Measurements from ENCODE around the gene NKAIN2. TPM values are rescaled to one million over a fixed set of nuclear protein-coding genes. Genes with fewer than 3 reads are reported as not detected.
A peak's percentile ranks its signal among the peaks of the same experiment; 100 is the strongest.

The NKAIN2 gene
- not detected in 2 replicates for total RNA-seq (2011; cell fraction: chromatin; rRNA removed; ENCODE audit: low replicate concordance)
- total RNA-seq (2011; cell fraction: nucleolus; rRNA removed): not detected in 2 replicates
- not detected in 2 replicates for total RNA-seq (2011; cell fraction: nucleoplasm; rRNA removed)
- total RNA-seq (2014; rRNA removed) (not detected in 2 replicates), total RNA-seq (2014; rRNA removed; fragmentation: Illumina TruSeq; extraction: Trizol) (not detected in 2 replicates), total RNA-seq (2015; rRNA removed; fragmentation: Illumina TruSeq; extraction: Trizol) (not detected in 2 replicates), total RNA-seq (2021) (not detected in 2 replicates), polyA plus RNA-seq (2011; rRNA removed) (not detected in 2 replicates), polyA plus RNA-seq (2014; fragmentation: Illumina TruSeq; extraction: Trizol) (not detected in 2 replicates), polyA plus RNA-seq (2014; fragmentation: Nextera tagmentation; extraction: Ambion mirVana) (not detected), polyA plus RNA-seq (2014; rRNA removed) (not detected in 2 replicates), polyA minus RNA-seq (2011; rRNA and poly(A)+ RNA removed) (not detected in 2 replicates), Bru-seq, nascent RNA (percentile 1 among the genes with signal in this experiment), BruChase-seq, experiment 1, labeled RNA remaining after a 2-hour chase (percentile 2 among the genes with signal in this experiment), BruChase-seq, experiment 2, labeled RNA remaining after a 6-hour chase (percentile 1 among the genes with signal in this experiment)
- polyA plus RNA-seq (2011; cell fraction: cytosol; rRNA removed): not detected in 2 replicates
- not detected in 2 replicates for polyA plus RNA-seq (2011; cell fraction: nucleus; rRNA removed)
- 0.03 TPM in 1 of 2 replicates, not detected in the other for polyA plus RNA-seq (2012)
- polyA minus RNA-seq (2011; cell fraction: cytosol; rRNA and poly(A)+ RNA removed): not detected in 2 replicates
- not detected in 2 replicates for polyA minus RNA-seq (2011; cell fraction: nucleus; rRNA and poly(A)+ RNA removed)
- long read RNA-seq, experiment 1, partial matches to known transcripts: 0 of 1 reads
- long read RNA-seq, experiment 1, other reads (novel, unspliced or antisense): 1 of 1 reads
- long read RNA-seq, experiment 2: 0 reads
- long read RNA-seq, experiment 3: 0 reads

- intact Hi-C loops (cut with micrococcal nuclease): loop anchor here (5.0 to 10.0 kb wide), 2 partner anchors 411 to 1051 kb away; no protein-coding TSS in a partner anchor
- Histone ChIP-seq H3K9me1 (ENCODE audit: control insufficient read depth, insufficient read depth, low read length) (no peaks in the 10 kb centered on the region), H3K4me2 (ENCODE audit: insufficient read depth, low read length) (no peak within 1 kb of the TSS), H3K36me3 (ENCODE audit: control insufficient read depth, insufficient read depth, low read length) (no peaks in the 10 kb centered on the region), H3K27me3 (ENCODE audit: control insufficient read depth in 2 of 2, insufficient read depth in 2 of 2, low read length in 2 of 2) (no peaks in the 10 kb centered on the region), H3K4me1 (replicated peaks in 1 of 2; ENCODE audit: control insufficient read depth in 2 of 2, insufficient read depth in 2 of 2, low read length in 2 of 2) (no peaks in the 10 kb centered on the region), H3K4me3 (no peak within 1 kb of the TSS), H3K9me3 (replicated peaks; ENCODE audit: control insufficient read depth, insufficient read depth, low read depth, low read length) (no peaks in the 10 kb centered on the region), H4K20me1 (replicated peaks; ENCODE audit: control insufficient read depth, insufficient read depth, low read length) (no peaks in the 10 kb centered on the region), H3K9ac (ENCODE audit: insufficient read depth in 1 of 2, low read depth in 2 of 2, low read length in 2 of 2) (no peak within 1 kb of the TSS), H3K79me2 (ENCODE audit: control insufficient read depth, insufficient read depth, low read length) (no peaks in the 10 kb centered on the region), H3K27ac (ENCODE audit: extremely low read depth, low read depth, low read length) (no peak within 1 kb of the TSS), H2AFZ (ENCODE audit: low read depth, low read length) (no peak within 1 kb of the TSS)
- DNase-seq (ENCODE audit: extremely low read depth in 1 of 4, low spot score in 3 of 4) (no peak), ATAC-seq (no peak), FAIRE-seq (no peak)
- WGBS (ENCODE audit: insufficient coverage, low coverage, missing lambda C conversion rate): 63% methylated on average over 16 of the region's 84 CpGs
- in situ Hi-C loops (cut with MboI): no loop called here
- no TSS peak for BruUV-seq (replicated peaks)
- ChIA-PET CTCF (ENCODE audit: low intra/inter-chr PET ratio) (no interaction called here), POLR2A (interaction anchor here (0.6 kb wide), 1 partner anchor 978 kb away, joined by 3 read pairs; no protein-coding TSS in a partner anchor)
- TF ChIP-seq ZNF830 (CRISPR knock-in tag; IDR thresholded peaks at IDR 0.05) (no peak), ADNP (tag; IDR thresholded peaks at IDR 0.05) (no peak), TCFL5 (CRISPR knock-in tag; conservative IDR thresholded peaks at IDR 0.05) (no peak), SNIP1 (IDR thresholded peaks at IDR 0.05; ENCODE audit: low read depth) (no peak), RFX5 (IDR thresholded peaks at IDR 0.05; ENCODE audit: low read depth, low read length) (no peak), ZNF431 (CRISPR knock-in tag; IDR thresholded peaks at IDR 0.05) (no peak), HDAC6 (IDR thresholded peaks at IDR 0.05; ENCODE audit: low read depth, low read length) (no peak), ZNF395 (CRISPR knock-in tag; IDR thresholded peaks at IDR 0.05) (no peak), FOXP1 (CRISPR knock-in tag; IDR thresholded peaks at IDR 0.05) (no peak), ZNF511 (CRISPR knock-in tag; IDR thresholded peaks at IDR 0.05) (no peak), ZNF79 (CRISPR knock-in tag; IDR thresholded peaks at IDR 0.05; ENCODE audit: low read depth) (no peak), ILF3 (IDR thresholded peaks at IDR 0.05; ENCODE audit: borderline replicate concordance) (no peak), DEAF1 (CRISPR knock-in tag; IDR thresholded peaks at IDR 0.05) (no peak)
These were observed at the start of gene NKAIN2 for GRCh38 chr6:123803504-123804013. Gene NKAIN2 (plus strand): TSS chr6:123803865.
